Activated CD8-positive, alpha-beta memory T cell treated with anti-CD3 and anti-CD28 coated beads, Interleukin-2, amount 50 U/mL, for 24 hours (primary cell): Measurements from ENCODE around the gene SBNO2.
A peak's percentile ranks its signal among the peaks of the same experiment; 100 is the strongest.
"Not testable (repeated sequence)": the region's sequence is repeated elsewhere in the genome, so short reads cannot be mapped to it uniquely, and the experiment has no call there.

ENCODE experiments used
- DNase-seq: peaks from one replicate; pipeline ENCODE4 v3.0.0-alpha.2; 2020; ENCODE audit errors: extremely low read depth

Gene SBNO2

DNA sequence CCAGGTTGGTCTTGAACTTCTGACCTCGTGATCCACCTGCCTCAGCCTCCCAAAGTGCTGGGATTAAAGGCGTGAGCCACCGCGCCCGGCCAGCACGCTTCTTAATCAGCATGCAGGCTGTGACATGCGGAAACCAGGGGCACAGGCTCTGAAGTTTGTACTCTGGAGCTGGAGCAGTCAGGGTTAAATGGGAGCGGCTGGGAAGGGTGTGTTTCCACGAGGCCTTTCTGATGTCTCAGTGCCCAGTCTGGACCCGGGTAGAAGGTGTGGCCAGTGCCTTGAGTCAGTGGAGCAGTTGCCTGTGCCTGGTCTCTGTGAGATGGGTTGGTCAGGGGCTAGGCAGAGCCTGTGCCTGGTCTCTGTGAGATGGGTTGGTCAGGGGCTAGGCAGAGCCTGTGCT is 34.8 kb upstream of the SBNO2 start:
- DNase-seq, result not testable (repeated sequence)

DNA sequence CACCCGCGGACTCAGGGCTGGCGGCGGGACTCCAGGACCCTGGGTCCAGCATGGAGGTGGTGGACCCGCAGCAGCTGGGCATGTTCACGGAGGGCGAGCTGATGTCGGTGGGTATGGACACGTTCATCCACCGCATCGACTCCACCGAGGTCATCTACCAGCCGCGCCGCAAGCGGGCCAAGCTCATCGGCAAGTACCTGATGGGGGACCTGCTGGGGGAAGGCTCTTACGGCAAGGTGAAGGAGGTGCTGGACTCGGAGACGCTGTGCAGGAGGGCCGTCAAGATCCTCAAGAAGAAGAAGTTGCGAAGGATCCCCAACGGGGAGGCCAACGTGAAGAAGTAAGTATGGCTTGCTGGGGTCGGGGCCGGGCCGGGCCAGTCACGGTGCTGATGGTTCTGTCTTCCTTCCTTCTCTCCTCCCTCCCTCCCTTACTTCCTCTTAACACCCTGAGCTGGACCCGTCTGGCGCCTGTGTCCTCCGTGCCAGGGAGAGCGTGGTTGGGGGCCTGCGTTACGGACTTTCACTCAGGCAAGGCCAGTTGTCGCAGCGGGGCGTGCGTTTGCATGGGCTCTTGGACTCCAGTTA is 32.9 kb upstream of the SBNO2 start:
- DNase-seq, result no peak

DNA sequence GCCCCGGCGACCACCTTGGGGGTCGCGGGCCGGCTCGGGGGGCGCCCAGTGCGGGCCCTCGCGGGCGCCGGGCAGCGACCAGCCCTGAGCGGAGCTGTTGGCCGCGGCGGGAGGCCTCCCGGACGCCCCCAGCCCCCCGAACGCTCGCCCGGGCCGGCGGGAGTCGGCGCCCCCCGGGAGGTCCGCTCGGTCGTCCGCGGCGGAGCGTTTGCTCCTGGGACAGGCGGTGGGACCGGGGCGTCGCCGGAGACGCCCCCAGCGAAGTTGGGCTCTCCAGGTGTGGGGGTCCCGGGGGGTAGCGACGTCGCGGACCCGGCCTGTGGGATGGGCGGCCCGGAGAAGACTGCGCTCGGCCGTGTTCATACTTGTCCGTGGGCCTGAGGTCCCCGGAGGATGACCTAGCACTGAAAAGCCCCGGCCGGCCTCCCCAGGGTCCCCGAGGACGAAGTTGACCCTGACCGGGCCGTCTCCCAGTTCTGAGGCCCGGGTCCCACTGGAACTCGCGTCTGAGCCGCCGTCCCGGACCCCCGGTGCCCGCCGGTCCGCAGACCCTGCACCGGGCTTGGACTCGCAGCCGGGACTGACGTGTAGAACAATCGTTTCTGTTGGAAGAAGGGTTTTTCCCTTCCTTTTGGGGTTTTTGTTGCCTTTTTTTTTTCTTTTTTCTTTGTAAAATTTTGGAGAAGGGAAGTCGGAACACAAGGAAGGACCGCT is 32.2 kb upstream of the SBNO2 start:
- no peak for DNase-seq

DNA sequence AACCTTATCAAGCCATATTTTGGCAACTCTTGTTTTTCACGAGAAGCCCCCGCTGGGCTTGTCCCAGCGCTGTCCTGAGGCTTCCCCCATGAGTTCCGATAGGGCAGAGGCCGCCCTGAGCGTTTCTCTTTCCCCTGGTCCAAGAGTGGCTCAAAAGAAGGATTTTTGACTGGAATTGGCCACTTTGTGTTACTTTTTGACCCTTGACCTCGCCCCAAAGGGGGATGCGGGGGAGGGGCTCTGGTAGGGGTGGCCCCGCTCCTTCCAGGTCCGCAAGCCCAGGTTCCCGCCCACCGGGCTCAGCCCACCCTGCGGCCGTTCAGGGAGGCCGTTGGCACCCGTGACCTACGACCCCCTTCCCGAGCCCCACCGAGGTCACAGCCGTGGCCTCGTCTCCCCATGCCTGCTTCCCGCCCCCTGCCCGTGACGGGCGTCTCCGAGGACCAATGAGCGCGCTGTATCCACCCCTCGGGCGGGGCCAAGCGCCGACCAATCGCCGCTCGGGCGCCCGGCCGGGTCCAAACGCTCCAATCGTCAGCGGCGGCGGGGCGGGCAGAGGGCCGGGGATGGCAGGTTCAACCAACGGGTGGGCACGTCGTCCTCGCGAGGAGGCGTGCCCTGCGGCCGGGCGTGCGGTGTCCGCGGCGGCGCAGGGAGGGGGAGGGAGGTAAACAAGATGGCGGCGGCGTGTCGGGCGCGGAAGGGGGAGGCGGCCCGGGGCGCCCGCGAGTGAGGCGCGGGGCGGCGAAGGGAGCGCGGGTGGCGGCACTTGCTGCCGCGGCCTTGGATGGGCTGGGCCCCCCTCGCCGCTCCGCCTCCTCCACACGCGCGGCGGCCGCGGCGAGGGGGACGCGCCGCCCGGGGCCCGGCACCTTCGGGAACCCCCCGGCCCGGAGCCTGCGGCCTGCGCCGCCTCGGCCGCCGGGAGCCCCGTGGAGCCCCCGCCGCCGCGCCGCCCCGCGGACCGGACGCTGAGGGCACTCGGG is 31.3 kb upstream of the SBNO2 start, which contains the start of gene STK11:
Gene STK11, plus strand, starts transcription at position 665 of the 986 bp plus-strand sequence. CDS start 1,136 bp downstream, outside the sequence.
- DNase-seq, result peak; percentile 97

DNA sequence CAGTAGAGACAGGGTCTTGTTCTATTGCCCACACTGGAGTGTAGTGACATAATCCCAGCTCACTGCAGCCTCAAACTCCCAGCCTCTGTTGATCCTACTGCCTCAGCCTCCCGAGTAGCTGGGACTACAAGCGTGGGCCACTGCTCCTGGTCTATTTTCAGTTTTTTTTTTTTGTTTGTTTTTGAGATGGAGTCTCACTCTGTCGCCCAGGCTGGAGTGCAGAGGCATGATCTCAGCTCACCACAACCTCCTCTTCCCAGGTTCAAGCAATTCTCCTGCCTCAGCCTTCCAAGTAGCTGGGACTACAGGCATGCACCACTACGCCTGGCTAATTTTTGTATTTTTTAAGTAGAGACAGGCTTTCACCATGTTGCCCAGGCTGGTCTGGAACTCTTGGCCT is 26.5 kb upstream of the SBNO2 start:
- not testable (repeated sequence) for DNase-seq

DNA sequence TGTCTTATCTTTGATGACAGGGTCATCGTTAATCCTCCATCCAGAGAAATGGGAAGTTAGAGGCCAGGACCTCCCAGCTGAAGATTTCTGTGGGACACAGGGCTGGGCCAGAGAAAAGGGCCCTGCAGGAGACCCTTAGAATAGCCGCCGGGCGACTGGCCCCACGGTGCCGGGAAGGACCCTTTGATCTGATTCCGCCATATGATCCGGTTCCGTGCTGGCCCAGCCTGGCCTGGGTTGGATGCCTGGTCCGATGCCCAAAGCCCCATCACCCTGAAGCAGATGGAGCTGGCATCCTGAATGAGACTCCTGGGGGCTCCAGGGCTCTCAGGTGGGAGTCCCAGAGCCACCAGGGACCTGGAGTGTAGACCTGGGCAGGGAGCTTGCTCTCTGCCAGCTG is 25.5 kb upstream of the SBNO2 start:
- DNase-seq, result no peak

DNA sequence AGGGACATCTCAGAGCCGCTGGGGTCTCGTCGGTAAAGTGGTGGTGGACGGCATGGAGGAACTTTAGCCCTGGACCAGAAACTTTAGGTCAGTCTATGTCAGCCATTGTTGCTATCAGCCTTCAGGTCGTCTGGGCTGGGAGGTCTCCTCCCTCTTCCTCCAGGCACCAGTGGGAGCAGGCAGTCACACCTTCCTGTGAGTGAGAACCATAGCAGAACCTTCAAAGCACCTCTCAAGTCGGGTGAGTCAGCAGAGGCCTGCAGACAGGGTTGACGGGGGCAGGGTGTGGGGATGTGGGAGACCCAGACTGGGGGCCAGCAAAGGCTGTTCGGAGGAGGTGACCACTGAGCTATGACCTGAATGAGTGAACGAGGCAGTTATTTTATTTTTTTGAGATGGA is 15.4 kb upstream of the SBNO2 start:
- no peak for DNase-seq

DNA sequence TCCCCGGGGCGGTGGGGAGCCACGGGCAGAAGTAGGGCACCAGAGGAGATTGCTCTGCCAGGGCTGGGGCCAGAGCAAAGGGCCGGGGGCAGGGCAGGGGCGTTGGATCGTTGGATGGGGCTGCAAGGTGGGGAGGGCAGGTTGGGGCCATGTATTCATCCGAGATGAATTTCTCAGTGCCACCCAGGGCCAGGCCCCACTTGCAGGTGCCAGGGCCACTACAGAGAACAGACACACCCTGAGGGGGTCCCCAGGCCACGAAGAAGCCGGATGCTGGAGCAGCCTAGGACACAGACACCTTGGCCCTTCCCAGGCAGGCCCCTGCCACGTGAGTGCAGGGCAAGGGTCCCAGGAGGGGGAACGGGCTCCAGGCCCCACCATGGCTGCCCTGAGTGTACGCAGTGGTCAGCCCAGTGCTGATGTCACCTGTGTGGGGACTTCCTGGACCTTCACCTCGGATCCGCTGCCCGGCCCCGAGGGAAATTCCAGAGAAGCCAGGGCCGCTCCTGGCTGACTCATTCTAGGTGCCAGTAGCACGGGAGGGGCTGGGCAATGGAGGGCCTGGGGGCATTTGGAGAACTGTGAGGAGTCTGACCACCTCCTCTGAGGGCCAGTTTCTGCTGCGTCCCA is 9.6 kb upstream of the SBNO2 start:
- DNase-seq, result no peak

DNA sequence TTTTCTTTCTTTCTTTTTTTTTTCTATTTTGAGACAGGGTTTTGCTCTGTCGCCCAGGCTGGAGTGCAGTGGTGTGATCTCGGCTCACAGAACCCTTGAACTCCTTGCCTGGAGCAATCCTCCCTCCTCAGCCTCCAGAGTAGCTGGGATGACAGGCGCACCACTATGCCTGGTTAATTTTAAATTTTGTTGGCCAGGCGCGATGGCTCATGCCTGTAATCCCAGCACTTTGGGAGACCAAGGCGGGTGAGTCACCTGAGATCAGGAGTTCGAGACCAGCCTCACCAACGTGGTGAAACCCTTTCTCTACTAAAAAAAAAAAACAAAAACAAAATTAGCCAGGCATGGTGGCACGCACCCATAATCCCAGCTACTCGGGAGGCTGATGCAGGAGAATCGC is 8.7 kb upstream of the SBNO2 start:
- no peak for DNase-seq

DNA sequence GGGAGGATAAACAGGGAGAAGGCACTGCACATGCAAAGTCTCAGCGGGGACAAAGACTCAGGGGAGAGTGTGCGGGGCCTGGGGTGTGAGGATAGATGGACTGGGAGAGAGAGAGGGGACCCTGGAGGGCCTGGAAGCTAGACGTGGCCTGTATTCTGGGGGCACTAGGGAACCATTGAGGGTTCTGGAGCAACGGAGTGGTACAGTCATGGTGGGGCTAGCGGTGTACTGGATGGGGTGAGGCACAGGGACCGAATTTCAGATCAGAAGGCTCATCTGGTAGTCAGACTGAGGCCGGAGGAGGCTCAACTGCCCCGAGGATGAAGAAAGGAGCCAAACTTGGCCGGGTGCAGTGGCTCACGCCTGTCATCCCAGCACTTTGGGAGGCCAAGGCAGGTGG is 8.0 kb upstream of the SBNO2 start:
- no peak for DNase-seq

DNA sequence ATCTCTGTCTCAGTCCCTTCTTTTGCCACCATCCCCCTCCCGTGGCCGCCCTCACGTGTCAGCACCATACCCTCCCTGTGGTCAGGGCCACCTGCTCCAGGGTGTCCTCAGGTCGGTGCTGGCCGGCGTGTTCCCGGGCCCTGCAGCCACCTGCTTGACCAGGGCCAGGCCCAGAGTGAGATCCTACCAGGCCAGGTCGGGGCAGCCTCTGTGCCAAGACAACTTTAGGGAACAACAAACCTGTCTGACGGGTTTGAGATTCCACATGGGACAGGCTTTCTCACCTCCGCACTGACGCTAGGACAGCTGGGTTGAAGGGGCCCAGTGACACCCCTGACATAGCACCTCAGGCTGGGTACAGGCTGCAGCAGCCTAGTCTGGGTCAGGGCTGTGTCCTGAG is 7.5 kb upstream of the SBNO2 start:
- DNase-seq, result no peak

DNA sequence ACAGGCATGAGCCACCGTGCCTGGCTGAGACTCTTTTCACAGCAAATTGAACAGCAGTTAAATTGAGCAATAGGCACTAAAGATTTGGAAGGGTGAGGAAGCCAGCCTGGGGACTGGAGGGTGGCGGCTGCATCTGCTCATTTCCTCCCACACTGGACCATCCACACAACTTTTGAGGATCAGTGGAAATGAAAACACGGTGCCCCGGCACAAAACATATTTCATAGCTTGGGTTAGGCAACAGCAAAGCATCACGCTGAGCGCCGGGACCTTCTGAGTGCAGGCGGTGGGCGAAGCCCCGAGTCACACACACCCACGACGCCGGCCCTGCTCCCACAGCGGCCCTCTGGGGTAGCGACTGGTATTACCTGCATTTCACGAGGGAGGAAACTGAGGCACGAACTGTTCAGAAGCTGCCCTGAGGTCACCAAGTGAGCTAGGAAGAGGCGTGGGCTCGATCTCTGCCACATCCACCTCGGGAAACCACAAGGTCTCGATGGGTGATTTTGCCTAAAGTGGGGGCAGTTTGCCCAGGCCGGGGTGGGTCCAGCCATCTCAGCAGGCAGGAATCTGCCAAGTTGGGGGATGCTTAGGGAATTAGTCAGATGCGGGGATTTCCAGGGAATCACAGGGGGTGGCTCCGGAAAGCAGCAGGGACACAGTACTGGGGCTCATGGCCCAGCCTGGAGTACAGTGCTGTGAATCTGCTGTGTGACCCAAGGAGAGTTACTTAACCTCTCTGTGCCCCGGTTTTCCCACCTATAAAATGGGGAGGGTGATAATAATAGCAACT is 3.5 kb upstream of the SBNO2 start:
- DNase-seq, result no peak

DNA sequence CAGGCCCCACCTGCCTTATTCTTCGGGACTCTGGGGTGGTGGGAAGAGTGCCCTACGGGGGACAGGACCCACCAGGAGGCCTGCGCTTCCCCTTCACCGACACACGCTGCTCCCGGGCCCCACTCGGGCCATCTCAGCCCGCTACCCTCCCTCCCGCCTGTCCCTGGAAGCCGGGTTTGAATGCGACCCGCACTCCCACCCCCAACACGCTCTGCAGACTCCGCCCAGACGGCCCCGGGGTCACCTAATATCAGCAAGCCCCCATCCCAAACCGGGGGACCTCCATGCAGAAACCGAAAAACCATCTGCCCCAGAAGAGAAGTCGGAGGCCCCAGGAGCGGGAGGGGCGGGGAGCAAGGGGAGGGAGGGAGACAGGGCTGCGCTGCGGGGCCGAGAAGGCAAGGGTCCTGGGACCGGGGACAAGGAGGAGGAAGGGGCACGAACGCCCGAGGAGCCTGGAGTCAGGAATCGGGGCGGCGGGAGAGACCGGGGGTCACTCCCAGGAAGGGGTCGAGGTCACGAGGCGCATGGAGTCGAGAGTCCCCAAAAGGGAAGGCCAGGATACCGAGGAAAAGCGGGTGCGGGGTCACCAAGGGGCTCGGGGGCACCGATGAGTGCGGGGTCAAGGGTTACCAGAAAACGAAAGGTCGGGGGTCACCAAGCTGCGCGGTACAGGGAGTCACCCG is 766 bp downstream of the SBNO2 start:
- DNase-seq, result no peak

DNA sequence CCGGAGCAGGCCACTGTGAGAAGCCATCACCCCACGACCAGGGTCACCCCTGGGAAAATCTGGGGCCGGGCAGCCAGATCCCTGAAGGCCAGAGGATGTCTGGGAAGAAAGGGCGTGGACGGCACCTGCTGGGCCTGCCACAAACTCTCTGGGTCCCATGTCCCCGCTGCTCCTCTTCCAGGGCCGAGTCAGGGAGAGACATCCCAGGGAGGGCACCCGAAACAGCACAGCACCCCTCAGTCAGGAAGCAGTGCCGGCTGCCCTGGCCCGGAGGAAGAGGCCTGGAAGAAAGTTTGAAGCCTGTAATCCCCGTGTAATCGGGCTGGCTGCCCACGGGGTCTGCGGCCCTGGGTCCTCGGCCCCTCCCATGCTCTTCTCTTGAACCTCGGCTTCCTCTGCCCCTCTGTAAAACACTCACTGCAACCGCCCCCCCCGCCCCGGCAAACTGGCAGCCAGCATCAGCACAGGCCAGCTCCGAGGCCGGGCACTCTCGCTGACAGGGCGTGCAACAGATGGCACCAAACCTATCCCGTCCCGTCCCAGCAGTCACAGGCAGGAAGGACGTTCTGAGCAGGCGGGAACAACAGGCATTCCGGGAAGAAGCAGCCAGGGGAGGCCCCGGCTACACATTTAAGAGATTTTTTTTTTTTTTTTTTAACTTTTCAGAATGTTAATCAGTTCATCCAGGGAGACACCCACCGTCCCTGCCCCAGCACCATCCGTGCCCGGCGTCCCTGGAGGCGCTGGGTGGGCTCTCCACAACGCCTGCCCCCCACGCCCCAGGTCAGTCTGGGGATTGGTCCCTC is 1.5 kb downstream of the SBNO2 start:
- no peak for DNase-seq

DNA sequence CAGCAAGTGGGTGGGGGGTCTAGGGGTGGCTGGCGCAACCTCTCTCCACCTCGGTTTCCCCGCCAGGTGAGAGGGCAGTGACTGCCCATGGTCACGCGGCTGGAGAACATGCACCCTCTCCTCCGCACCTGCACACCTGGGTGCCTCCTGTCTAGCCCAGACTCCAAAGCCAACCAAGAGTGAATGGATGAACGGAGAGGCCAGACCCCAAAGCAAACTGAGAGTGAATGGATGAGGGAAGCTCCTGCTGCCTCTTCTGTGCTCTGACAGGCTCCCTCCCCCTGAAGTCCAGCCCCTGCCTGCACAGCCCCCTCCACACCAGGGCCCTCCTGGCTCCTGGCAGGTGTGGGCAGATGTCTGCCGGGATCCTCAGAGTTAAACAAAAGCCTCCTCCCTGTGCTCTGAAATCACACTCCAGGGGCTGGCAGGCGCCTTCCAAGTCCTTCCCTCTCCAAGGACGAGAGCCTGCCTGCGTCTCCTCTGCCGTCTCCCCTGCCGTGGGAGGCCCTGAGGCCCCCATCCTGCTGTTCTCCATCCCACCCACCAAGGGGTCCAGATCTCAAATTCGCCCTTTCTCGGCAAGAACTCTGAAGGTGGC is 2.2 kb downstream of the SBNO2 start:
- DNase-seq, result no peak

DNA sequence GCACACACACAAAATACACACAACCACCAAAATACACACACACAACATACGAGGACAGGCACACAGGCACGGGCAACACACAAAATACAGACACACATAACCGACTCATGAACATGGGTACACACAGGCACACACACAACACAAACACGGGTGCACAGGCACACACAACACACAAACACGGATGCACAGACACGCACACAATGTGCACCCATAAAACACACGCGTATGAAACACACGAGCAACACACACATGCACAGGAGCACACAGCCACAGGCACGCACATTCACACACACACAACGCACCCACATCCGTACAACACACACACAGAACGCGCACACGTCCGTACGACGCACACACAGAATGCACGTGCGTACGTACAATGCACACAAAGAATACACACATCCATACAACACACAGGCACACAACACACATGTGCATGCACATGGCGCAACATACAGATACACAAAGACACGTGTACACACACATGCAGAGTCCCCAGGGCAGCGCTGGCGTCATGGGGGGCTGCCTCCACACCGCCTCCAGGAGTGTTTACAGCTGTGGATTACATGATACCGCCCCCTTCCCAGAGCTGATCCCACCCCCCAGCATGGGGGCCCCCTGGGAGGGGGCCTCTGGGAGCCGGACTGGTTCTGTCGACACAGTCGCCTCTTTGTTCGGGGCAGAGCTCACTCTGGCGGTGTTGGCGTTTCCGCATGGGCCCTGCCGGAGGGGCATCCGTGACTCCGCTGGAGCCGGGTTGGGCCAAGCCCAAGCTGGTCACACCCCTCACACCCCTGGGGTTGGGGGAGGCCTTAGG is 2.9 kb downstream of the SBNO2 start:
- DNase-seq, result no peak

DNA sequence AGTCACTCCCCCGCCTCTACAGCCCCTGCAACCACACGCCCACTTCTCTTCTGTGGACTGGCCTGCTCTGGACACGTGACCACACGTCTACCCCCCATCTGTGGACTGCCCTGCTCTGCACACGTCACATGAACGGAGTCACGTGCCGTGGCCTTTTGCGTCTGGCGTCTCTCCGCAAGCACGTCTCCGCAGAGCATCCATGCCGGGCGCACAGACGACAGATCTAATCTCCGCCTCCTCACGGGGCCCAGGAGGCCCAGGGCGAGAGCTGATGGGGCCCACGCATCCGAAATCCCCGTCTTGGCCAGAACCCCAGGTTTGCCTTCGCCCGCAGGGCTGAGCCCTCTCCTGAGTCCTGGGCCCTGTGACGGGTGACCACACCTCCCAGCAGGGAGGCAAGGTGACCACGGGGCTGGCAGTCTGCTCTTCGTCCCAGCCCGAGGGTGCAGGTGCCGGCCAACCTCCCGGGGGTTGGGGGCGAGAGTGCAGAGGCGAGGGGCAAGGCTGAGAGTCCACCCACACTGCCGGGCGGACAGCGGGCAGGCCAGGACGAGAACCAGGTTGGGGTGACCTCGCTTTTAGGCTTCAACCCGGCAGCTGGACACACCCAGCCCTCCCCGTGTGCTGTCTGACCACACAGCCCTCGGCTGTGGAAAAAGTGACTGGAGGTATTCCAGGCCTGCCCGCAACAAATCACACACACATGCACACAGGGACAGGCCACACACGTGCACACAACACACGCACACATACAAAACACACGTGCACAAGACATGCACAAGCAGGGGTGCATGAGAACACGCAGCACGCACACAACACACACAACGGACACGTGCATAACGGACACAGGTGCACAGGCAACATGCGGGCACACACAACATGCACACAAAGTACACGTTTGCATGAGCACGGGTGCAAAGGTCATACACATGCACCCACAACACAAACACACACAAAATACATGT is 3.9 kb downstream of the SBNO2 start:
- no peak for DNase-seq
